HG03064 (cell line): ENCODE measurements around the gene TMEM45A.

Experiments
- ATAC-seq: cut with Tn5 transposase; IDR thresholded peaks from one replicate; pipeline ENCODE4 v1.9.1; 2021; ENCODE audit warnings: low read depth; ENCODE audit not compliant: unreplicated experiment

The TMEM45A gene

GRCh38 chr3:100609305-100609704, 116.9 kb downstream of the TMEM45A start, which contains the start of gene ADGRG7:
Gene ADGRG7 (plus strand): TSS chr3:100609601. CDS start chr3:100609857, 256 bp downstream.
- no peak for ATAC-seq

- no peak for ATAC-seq
Observed at GRCh38 chr3:100609963-100610362, 117.5 kb downstream of the TMEM45A start.

DNA sequence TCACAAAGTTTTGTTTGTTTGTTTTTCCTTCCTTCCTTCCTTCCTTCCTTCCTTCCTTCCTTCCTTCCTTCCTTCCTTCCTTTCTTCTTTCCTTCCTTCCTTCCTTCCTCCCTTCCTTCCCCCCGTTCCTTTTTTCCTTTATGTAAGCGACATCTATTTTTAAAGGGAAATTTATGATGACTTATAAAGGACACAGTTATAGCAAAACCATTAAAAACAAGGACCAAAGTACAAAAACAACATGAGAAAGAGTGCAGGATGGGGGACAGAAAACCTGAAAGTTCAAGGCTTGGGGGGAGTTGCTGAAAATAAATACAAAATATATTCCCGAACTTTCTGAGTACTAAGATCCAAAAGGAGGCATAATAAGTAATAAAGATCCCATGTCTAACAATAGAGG, 118.8 kb downstream of the TMEM45A start:
- no peak for ATAC-seq

- ATAC-seq, result peak; percentile 67
Observed at GRCh38 chr3:100613721-100614390, 121.4 kb downstream of the TMEM45A start.

DNA sequence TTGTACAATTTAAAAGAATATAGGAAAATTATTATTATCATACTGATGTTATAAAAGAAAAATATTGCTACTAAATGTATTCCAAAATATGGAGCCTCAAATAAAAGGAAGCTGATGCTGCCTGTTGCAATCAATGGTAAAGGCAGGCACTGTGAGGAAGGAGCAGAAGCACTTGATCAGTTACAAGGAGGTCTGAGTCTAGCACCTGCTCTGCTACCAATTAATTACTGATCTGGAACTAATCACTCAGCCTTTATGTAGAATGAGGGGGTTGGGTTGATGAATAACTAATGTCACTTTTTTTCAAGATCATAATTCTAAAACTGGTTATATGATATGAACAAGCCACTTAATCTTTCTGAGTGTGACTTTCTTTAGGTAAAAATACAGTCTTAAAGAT, 122.5 kb downstream of the TMEM45A start:
- no peak for ATAC-seq

GRCh38 chr3:100615684-100616083, 123.3 kb downstream of the TMEM45A start:
- no peak for ATAC-seq

DNA sequence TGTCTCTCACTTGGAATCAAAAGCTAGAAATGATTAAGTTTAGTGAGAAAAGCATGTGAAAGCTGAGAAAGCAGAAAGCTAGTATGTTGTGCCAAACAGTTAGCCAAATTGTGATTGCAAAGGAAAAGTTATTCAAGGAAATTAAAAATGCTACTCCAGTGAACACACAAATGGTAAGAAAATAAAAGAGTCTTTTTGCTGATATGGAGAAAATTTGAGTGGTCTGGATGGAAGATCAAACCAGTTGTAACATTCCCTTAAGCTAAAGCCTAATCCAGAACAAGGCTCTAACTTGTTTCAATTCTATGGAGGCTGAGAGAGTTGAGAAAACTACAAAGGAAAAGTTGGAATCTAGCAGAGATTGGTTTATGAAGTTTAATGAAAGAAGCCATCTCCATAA, 128.8 kb downstream of the TMEM45A start:
- ATAC-seq, result no peak
